CD4-positive, alpha-beta T cell treated with Interleukin-4 for 1 hour (primary cell): Measurements from ENCODE around the gene IL26.
A peak's percentile ranks its signal among the peaks of the same experiment; 100 is the strongest.

Experiments used
- DNase-seq, 2 donors: peaks; one replicate each; pipeline ENCODE4 v3.0.0-alpha.2; 2020 to 2022

The IL26 gene, protein sequence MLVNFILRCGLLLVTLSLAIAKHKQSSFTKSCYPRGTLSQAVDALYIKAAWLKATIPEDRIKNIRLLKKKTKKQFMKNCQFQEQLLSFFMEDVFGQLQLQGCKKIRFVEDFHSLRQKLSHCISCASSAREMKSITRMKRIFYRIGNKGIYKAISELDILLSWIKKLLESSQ

DNA sequence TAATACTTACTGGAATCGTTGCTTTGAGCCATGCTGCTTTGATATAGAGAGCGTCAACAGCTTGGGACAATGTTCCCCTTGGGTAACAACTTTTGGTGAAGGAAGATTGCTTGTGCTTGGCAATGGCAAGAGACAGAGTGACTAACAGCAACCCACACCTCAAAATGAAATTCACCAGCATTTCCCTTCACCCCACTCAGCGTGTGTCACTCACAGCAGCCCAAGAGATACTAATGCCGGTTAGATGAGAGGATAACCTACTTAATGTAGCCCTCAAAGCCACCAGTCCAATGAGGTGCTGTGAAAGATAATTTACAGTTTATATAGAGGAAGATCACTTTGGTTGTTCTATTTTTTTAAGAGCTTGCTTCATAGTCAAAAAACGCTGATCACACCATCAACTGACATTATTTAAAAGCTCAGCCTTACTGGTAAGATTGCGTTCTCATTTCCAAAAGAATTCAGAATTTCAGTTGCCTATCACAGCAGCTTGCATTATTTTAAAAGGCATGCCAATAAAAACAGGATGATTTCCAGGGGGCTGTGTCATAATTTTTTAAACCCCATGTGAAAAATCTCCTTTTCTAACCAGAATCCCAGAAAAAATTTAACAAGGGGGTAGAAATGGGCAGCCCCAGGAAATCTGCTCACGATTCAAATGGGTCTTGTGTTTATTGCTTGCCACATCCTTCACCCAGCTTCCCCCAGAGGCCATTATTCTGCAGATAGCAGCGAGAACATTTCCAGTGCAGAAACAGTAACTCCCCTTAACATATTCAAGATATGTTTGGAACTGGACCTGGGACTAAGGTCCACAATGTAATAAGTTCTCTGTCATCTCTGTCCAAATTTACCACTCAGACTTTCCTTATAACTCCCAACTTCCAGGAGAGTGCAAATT lies at the start of gene IL26:
IL26 (minus strand) TSS at position 235 of the 901 bp plus-strand sequence; CDS start at position 181, 54 bp downstream.
- DNase-seq = peak in 1 of 2 donors; percentile 11

DNA sequence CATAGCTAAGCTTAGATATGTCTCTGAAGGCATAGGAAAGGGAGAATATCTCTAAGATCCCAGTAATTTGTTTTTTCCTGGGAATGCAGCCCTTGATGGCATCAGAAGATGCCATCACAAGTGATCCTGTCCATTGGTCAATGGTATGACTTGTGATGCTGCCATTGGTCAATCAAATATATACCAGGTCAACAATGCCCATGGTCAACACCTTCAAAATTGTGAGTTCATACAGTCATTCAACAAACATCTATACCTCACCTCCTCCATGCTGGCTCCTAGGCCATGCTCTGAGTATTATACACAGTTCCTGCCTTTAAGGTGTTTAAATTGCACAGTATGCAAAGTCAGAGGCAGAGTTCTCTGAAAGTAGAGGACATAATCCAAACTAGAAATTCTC lies 47.1 kb upstream of the IL26 start:
- no peak for DNase-seq

DNA sequence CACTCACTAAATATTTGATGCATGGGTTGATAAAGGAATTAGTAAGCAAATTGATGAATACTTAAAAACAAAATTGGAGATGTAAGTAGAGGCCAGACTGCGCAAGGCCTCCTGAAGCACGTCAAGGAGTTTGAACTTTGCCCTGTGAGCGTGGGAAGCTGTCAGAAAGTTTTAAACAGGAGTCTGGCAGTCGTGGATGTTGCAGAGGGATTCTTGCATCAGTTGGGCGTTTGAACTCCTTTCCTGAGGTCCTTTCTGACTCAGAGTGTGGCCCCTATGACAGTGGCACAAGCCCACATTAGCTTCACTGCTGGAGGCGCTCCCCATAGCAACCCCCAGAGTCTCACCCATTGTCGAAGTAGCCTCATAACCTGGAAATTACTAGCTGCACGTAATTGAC lies 45.7 kb upstream of the IL26 start:
- no peak for DNase-seq

DNA sequence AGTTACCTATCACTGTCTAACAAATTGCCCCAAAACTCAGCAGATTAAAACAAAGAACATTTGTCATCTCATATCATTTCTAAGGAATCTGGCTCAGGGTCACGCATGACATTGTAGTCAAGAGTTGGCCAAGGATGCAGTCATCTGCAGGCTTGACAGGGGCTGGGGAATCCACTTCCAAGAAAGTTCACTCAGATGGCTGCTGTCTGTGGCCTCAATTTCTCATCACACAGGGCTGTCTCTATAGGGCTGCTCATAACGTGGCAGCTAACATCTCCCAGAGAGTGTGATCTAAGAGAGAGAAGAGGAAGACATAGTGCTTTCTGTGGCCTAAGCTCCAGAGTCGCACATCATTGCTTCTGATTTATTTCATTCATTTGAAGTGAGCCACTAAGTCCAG lies 44.7 kb upstream of the IL26 start:
- DNase-seq = no peak

DNA sequence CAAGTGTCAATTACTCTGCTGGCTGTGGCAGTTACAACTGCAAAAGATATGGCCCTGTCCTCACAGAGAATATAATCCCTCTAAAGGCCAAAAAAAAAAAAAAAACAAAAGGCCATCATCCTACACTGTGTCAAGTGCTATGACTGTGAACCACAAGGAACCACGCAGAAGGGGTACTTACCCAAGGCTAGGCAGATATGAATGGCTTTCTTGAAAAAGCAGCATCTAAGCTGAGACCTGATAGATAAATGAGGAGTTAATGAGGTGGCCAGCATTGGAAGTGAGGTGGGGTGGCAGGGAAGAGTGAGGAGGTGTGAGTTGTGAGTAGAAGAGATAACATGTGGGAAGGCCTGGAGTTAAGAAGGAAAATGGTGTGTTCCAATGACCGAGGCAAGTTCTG lies 44.2 kb upstream of the IL26 start:
- DNase-seq = no peak

GRCh38 chr12:68268967-68269366 lies 43.4 kb upstream of the IL26 start:
- DNase-seq = no peak

DNA sequence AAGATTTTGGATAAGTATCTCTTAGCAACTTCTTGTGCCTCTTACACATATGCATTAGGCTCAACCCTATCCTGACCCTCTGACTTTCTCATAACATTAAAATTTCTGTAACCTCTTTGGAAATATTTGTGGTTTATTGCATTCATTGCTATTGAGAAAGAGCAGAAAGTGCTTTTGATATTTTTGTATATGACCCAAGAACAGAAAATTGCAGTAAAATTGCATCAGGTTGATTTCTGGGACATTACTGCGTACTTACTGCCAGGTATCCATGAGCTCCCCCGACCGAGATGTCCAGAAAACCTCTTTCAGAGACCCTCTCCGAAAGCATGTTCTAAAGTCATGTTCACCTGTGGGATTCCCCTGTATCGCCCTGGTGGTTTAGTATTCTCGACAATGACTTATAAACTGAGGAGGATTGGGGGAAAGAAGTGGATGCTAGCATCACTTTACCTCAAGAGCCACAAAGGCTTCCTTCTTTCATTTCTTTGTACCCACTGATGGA lies 42.3 kb upstream of the IL26 start:
- DNase-seq = no peak

- DNase-seq = no peak
These were observed 39.2 kb upstream of the IL26 start for GRCh38 chr12:68264857-68265256.

DNA sequence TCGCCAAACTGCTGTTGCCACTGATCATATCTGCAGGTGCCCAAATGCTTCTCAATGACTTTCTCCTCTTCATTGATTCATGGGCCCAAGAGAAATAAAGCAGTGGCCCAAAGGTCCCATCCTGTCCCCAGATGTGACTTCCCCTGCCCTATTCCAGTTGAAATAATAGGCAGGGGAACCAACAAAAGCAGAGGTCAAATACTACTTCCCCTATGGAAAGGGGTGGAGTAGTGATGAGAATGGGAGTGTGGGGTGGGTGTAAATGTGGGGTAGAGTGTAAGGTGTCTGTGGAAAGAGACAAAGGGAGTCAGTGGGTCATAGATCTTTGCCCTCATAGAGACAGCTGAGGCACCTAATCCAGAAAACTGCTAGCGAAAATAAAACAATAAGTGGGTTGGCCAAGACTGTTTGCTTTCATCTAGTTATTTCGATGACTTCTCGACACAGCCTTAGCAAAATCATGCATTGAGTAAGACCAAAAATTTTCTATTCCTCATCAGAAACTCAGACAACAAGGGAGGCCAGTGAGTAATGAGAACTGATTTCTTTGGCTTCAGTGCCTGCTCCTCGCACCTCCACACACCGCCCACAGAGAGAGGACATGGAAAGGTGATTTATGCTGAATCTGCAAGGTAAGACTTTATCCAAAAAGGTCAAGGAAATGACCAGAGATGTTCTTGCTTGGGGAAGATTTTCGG lies 38.7 kb upstream of the IL26 start:
- DNase-seq = no peak

- no peak for DNase-seq
These were observed 37.8 kb upstream of the IL26 start for GRCh38 chr12:68263366-68263765.

DNA sequence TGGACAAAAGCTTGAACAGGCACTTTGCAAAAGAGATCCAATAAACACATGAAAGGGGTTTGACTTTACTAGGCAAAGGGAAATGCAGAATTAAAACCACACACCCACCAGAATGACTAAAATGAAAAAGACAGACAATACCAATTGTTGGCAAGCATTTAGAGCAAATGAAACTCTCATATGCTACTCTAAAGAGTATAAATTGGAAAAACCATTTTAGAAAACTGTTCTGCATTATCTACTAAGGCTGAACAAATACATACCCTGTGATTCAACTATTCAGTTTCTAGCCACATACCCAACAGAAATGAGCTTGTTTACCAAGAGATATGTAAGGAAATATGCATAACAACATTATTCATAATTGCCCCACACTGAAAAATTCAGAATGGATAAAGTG lies 36.3 kb upstream of the IL26 start:
- no peak for DNase-seq

GRCh38 chr12:68260153-68260552 lies 34.5 kb upstream of the IL26 start:
- DNase-seq = no peak

DNA sequence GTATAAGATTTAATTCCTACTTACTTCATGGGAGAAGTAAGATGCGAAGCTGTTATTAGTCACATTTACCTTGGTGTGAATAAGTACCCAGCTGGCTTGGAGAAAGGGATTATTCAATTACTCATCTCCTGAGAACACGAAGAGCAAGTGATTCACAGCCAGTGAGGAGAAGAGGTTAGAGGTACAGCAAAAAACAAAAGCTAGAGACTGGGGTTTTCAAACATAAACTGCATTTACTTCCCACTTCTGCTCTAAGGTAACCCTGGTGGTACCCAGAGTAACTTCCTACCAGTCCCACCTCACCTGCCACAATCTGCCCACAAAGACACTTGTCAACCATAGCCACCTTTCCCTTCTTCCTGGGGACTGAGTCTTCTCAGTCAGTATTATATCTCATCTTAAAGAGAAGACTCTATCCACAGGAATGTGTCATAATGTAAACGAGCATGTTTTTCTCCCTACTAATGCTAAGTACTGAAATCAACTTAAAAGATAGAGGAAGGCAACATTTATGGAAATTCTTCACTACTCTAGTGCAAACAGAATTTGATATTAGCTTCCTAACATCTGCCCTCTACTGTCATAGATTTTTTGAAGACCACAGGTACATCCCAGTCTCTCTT lies 33.8 kb upstream of the IL26 start:
- no peak for DNase-seq

GRCh38 chr12:68253504-68253903 lies 27.9 kb upstream of the IL26 start, which contains the start of gene IL22:
TSS of gene IL22 (minus strand) at chr12:68253604. CDS start at chr12:68253448, 156 bp downstream.
- DNase-seq = no peak

DNA sequence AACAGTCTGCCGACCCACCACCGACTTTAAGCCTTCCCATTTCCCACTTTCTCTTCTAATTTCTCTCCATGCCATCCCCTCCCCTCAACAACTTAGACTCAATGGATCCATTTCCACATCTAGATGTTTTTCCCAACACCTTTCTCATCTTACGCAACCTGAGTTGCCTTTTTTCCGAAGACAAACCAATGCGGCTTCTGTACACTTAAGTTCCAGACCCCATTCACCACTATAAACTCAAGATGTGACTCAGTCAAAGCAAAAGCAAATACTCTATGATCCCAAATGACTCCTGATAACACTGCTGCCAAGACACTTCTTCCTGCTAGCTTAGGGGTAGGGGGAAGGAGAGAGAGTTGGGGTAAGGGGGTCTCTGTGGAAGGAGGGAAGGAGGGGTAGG lies 26.5 kb upstream of the IL26 start:
- DNase-seq = no peak

DNA sequence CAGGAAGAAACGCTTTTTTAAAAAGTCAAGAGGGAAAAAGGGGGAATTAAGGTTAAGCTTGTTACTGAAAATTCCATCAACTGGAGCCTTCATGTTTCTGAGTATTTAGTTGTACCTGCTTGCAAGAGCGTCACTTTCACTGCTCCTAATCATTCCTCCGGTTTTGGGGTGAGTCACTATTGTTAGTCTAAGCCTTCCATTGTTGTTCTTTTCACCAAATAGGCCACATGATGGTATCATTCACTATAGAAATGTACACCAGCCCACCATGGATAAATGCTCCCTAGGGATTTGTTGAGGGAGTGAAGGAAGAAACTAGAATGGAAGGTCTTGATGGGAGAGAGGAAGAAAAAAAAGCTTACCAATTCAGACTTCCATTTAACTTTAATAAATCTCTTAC lies 24.8 kb upstream of the IL26 start:
- DNase-seq = no peak

DNA sequence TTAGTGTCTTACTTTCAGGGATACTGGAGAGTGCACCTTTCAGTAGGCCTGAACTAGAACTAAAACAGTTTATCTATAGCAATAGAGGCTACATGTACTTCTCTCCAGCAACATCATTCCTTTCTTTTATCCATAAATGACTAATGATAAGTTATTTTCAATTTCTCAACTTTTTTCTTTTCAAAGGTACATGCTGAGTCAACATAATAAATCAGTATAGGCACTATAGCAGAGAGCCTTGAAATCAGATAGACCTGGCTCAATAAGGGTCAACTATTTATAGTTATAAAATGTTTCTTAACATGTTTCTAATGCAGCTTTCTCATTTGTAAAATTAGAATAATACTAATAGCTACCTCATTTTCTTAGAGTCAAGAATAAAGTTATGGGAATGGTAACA lies 22.2 kb upstream of the IL26 start:
- DNase-seq = no peak

DNA sequence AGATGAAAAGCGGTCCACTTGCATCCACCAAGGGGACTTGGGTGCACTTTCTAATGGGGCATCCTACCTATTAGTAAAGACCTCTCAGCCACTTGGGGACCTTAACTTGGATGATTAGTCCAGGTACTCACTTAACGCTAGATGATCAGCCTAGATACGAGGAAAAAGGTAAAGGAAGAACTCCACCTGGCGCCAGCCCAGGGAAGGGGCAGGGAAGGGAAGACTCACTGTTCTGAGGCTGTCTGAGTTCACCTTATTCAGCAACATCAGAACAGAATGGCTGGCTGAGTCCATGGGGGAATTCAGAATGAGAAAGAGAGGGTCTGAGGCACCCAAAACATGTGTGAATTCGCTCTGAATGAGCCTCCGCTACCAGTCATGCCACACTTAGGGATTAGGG lies 20.7 kb upstream of the IL26 start:
- DNase-seq = no peak

DNA sequence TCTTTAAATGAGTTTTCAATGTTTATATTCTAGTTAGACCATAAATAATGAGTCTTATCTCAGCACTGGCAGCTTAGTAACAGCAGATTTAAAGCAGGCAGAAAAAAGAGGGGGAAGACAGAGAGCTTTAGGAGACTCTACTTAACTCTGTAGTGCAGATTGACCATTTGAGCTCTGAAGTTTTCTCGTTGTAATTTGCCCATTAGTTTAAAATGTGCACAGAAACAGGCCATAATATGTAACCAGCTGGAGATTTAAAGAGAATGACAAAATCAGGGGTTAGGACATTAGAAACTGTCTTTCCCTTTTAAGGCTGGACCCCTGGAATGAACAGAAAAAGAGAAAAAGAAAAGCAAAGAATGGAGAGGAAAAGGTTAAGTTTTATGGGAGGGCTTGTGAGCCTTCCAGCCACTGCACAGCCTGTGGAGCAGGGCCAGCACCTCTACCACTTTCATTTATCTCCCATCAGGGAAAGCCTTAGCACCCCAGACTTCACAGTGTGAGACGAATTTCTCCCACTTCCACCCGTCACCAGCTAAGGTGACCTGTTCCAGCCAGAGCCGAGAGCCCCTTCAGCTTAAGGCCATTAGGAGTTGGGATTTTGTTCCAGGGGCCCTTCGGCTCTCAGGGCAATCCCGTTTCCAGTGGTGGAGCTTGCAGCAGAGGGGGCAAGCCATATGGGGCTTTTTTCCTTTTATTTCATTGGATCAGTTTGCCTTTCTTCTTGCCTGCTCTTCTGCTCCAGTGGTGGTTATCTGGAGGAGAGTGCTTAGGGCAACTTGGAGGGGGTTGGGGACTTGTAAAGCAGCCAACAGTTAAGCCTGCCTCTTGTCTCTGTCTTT lies 19.8 kb upstream of the IL26 start:
- no peak for DNase-seq

GRCh38 chr12:68242777-68243176 lies 17.2 kb upstream of the IL26 start:
- DNase-seq = no peak

DNA sequence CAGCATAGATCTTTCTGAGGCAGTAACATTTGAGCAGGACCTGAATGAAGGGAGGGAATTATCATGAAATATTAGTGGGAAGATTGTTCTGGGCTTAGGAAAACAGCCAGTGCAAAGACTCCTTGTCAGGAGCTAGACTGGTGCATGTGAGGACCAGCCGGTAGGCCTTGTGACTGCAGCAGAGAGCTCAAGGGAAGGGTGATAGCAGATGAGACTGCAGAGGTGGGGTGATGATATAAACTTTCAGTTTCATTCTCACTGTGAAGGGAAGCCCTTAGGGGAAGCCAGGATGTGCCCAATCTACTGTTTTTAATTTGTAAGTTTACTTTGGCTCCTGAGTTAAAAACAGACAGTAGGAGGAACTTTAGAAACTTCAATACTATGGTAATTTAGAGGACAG lies 15.4 kb upstream of the IL26 start:
- peak; percentile 33 to 67 for DNase-seq

- no peak for DNase-seq
These were observed 14.5 kb upstream of the IL26 start for GRCh38 chr12:68240079-68240478.
